Stimulated activated CD4-positive, alpha-beta T cell treated with anti-CD3 and anti-CD28 coated beads, Interleukin-4, amount 100 ng/mL, for 48 hours (primary cell): ENCODE measurements around the gene CDKL2.
"Not testable (repeated sequence)": the region's sequence is repeated elsewhere in the genome, so short reads cannot be mapped to it uniquely, and the experiment has no call there.

ENCODE experiments used
- DNase-seq, 2 donors: peaks; one replicate each; pipeline ENCODE4 v3.0.0-alpha.2; 2020; ENCODE audit warnings: low read depth in 2 of 2

CDKL2 gene

GRCh38 chr4:75630174-75630936, at the start of gene CDKL2:
TSS of gene CDKL2 (minus strand) at chr4:75630528. CDS start at chr4:75625988, 4,540 bp downstream.
- DNase-seq: peak; percentile 86 to 88

GRCh38 chr4:75678965-75679364, 48.6 kb upstream of the CDKL2 start:
- DNase-seq: no peak

DNA sequence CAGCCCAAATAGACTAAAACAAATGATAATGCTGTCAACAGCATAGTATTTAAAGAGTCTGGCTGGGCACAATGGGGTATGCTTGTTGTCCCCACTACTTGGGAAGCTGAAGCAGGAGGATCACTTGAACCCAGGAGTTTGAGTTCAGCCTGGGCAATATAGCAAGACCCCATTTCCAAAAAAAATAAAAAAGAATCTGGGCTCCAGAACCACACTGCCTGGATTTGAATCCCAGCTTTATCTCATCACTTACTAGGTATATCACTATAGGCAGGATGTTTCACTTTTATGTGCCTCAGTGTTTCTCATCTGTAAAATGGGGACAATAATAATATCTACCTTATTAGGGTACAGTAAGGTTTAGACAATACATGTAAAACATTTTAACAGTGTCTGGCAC, 48.1 kb upstream of the CDKL2 start:
- DNase-seq: no peak

DNA sequence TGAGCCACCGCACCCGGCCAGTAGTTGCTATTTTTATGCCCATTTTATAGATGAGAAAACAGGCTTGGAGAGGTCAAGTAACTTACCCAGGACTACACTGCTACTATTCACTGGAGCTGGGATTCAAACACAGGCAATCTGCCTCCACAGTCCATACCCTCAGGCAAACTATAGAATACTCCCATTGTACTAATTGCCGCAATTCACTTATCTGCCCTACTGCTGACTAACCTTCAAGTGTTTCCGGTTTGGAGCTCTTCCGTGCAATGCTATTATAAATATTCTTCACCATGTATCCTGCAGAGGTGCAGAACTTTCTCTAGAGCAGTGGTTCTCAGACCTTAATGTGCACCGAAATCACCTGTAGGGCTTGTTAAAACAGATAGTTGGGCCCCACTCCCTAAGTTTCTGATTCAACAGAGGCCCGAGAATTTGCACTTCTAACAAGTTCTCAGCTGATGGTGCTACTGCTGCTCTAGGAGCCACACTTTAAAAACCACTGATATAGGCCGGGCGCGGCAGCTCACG, 44.7 kb upstream of the CDKL2 start:
- DNase-seq: no peak

GRCh38 chr4:75673959-75674328, 43.6 kb upstream of the CDKL2 start:
- no peak for DNase-seq

DNA sequence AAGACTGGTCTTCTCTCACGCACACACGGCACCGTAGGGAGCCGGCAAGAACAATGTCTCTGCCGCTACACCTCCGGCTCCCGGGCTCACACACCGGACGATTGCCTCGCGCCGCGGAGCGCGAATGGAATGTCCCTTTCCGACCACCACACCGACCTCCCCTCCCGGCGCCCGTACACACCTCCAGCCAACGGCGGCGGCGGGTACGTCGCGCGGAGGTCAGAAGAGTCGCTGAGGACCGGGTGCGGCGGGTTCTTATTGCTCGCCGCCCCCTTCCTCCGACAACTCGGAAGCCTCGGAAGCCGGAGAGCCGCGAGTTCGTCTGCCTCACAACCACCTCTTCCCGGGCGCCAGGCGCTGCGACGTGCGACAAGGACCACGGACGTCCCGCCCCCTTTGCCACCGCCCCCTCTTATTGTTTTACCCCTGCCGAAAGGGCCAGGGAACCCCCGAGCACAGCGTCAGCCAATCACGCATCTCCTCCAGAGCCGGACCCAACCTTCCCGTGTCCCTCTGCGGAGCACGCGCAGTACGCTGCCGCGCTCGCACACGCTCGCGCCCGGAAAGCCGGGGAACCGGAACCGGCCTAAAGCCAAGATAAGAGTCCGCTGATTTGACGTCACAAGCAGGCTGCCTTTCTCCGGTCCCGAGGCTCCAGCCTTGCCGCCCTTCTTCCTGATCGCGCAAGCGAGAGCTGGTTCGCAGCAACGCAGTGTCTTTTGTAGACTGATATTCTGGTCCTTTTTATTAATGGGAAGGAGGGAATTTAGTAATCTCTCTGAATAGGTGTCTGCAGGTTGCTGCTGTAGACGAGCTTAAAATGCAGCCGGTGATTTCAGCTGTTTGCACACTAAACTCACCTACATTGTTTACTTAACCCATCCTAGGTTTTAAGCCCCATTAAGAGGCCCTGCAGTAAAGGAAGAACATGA, 43.0 kb upstream of the CDKL2 start, which contains the start of gene G3BP2:
Gene G3BP2 (minus strand): TSS at position 385 of the 932 bp plus-strand sequence. CDS start 11,386 bp downstream, outside the sequence.
- DNase-seq: peak; percentile 91 to 98

GRCh38 chr4:75672461-75673026, 42.2 kb upstream of the CDKL2 start:
- peak; percentile 73 to 74 for DNase-seq

DNA sequence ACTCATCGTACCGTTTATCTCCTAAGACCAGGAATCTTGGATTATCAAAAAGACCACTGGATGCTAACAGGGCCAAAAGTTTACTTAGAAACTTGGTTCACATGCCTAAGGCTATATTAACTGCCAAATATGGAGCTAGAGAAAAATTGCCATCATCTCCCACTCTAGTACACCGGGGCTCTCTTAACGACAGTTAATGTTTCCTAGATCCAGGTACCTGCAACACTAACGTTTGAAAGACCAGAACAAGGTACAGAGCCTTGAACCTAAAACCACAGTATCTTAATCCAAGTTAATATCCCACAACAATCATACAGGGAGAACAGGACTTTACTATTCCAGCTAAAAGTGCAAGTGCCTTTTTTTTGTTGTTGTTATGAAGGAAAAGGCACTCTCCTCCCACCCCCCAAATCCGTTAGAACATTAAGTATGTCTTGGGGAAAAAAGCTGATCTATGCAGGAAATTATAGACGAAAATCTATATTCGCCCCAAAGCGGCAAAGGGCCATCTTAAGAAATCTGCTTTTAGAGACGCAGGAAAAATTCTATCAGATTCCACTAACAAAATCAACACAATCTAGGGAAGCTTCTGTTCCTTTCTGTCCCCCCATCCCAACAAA, 41.6 kb upstream of the CDKL2 start:
- DNase-seq: no peak

- DNase-seq: no peak
Measured at GRCh38 chr4:75668596-75668995, 38.3 kb upstream of the CDKL2 start.

- not testable (repeated sequence) for DNase-seq
Measured at GRCh38 chr4:75667636-75668035, 37.3 kb upstream of the CDKL2 start.

DNA sequence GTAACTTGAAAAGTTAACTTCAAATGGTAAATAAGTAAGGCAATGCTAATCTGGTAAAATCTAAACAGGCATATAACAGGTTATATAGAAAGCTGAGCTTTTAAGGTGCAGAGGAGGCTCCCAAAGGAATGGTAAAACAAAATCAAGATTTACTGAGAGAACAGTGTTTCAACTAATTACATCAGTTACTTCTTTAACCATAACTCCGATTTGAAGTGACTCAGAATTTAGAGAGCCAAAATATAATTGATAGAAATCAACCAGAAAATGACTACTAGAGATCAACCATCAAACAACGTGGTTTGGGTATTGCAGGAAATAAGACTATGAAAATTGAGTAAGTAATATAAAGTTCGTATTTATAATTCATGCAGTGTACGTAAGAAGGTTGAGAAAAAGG, 36.0 kb upstream of the CDKL2 start:
- no peak for DNase-seq

DNA sequence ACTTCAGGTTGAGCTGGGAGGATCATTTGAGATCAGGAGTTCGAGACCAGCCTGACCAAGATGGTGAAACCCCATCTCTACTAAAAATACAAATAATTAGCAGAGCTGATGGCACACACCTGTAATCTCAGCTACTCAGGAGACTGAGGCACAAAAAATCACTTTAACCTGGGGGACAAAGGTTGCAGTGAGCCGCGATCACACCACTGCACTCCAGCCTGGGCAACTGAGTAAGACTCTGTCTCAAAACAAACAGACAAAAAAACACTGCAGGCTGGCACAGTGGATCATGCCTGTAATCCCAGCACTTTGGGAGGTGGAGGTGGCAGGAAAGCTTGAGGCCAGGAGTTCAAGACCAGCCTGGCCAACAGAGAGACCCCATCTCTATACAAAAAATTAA, 34.3 kb upstream of the CDKL2 start:
- not testable (repeated sequence) for DNase-seq

- DNase-seq: no peak
Measured at GRCh38 chr4:75662626-75663025, 32.3 kb upstream of the CDKL2 start.

DNA sequence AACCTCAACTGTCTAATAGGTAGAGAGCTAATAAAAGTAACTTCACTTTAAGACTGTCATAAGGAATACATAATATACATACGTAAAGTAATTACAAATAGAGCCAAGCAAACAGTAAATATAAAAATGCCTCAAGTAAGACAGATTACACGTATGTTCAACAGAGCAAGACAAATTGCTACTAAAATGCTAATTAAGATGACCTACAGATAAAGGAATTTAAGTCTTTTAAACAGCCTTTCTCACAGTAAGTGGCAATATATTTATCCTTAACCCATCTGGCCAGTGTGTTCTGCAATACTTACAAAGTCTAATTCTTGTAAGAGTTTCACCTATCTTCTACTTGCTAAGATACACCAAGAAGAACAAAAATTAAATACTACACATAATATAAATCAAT, 30.2 kb upstream of the CDKL2 start:
- no peak for DNase-seq

GRCh38 chr4:75659512-75660031, 29.2 kb upstream of the CDKL2 start:
- DNase-seq: no peak

DNA sequence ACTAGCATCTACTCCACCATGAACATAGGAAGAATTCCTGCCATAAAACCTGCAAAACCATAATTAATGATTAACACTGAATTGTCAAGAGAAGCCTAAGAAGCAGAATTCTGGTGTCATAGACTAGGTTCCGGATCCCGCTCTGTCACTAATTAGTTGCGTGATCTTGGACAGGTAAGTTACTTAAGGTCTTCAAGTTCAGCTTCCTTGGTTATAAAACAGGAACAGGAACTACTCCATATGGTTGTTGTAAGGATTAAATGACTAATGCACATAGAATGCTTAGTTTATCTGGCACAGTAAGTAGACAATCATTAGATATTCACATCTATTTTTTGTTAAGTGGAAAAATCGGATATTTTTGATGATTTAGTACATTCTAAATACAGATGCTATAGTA, 28.5 kb upstream of the CDKL2 start:
- no peak for DNase-seq

GRCh38 chr4:75655562-75655961, 25.2 kb upstream of the CDKL2 start:
- no peak for DNase-seq

DNA sequence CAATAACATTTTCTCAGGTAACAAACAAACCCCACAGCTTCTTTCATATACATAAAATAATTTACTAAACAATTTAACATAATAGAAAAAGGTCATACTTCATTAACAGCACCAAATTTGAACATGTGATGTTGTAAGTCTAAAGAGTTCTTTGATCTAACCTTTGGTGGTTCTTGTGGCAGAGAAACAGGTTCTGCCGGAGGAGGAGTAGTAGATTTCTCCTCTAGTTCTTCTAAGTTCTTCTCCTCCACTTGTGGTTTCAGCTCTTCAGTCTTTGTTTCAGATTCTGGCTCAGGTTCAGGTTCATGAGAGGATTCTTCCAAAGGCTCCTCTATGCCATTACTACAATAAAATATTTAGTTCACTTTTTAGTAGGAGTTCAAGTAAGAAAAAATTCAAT, 24.6 kb upstream of the CDKL2 start:
- no peak for DNase-seq

DNA sequence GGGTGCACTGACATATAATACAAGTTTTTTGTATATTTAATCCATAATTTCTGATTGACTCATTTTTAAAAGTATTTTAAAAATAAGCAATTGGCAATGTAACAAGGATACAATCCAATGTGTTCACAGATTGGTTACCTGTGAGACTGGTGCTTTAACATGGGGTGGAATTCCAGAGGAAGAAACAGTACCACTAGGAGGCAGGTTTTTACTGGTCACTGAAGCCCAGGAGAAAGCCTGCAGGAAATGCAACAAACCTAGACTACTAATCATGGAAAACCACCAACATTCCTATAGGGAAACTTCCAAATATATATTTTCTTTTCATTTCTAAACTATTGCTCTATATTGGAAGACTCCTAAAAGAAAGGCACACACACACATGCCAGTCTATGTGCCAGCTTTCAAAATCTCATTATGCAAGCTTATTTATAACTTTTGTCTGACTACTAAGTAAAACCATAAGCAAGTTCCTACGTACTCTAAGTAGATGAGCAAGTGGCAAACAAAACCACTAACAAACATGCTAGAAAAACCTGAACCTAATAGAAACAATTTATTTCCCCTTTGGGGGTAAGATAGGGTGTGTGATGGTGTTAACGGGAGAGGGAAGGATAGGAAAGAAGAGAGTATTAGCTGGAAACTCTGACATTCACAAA, 23.6 kb upstream of the CDKL2 start:
- no peak for DNase-seq

GRCh38 chr4:75644095-75644494, 13.8 kb upstream of the CDKL2 start:
- no peak for DNase-seq

GRCh38 chr4:75643651-75644050, 13.3 kb upstream of the CDKL2 start:
- DNase-seq: no peak
